Mesodermal cell (in vitro differentiated cells): ENCODE data around the gene TNFSF4.

ENCODE experiments used
- H3K27ac ChIP-seq: 2 replicates; pipeline ENCODE4 v1.7.0; 2013; ENCODE audit warnings: mild to moderate bottlenecking, low read depth, low read length, moderate library complexity; ENCODE audit not compliant: severe bottlenecking
- H3K36me3 ChIP-seq: 2 replicates; pipeline ENCODE4 v1.7.1; 2013; ENCODE audit warnings: mild to moderate bottlenecking, low read length, moderate library complexity; ENCODE audit not compliant: control insufficient read depth, insufficient read depth
- H3K4me1 ChIP-seq: one replicate; pipeline ENCODE4 v1.7.1; 2013; ENCODE audit warnings: mild to moderate bottlenecking, low read length; ENCODE audit not compliant: insufficient read depth, control insufficient read depth, poor library complexity, severe bottlenecking
- H3K4me3 ChIP-seq: 2 replicates; pipeline ENCODE4 v1.7.0; 2013; ENCODE audit warnings: low read length, control low read depth, mild to moderate bottlenecking; ENCODE audit not compliant: insufficient read depth, poor library complexity, severe bottlenecking; ENCODE audit errors: extremely low read depth
- H3K9me3 ChIP-seq: 2 replicates; pipeline ENCODE4 v1.7.1; 2013; ENCODE audit warnings: mild to moderate bottlenecking, low read length, moderate library complexity; ENCODE audit not compliant: control insufficient read depth
- WGBS, 2 experiments: methylation state at CpG; one replicate each; pipeline ENCODE4 v1.1.5; 2013; ENCODE audit warnings: missing lambda C conversion rate in 2 of 2; ENCODE audit not compliant: insufficient coverage in 2 of 2; 5-methylcytosine and 5-hydroxymethylcytosine counted together

TNFSF4 gene

GRCh38 chr1:173137107-173137706 lies 69.9 kb downstream of the TNFSF4 start:
- Histone ChIP-seq H3K9me3 (no peaks in the 10 kb centered on the region), H3K4me1 (peaks cover 5% of the 10 kb centered on the region), H3K36me3 (no peaks in the 10 kb centered on the region), H3K4me3 (no peak overlapping the region), H3K27ac (no peak overlapping the region)
- 90 to 100% methylated on average over 2 of the region's 2 CpGs for WGBS, 2 experiments

DNA sequence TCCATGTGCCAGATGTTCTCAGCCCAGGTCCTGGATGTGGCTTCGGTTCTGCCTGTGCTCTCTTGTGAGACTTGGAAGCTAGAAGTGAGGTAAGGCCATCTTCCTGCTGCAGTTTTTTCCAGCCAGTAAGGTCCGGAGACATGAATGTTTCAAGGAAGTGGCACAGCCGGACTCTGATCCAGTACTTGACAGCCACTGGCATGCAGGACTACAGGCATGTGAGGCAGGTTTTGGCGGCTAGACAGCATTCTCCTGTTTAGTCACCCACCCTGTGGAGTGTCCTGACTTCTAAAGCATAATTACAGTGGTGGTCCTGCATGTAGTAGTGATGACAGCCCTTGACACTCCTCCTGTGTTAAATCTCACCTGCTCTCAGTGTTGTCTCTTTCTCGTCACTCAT lies 72.3 kb downstream of the TNFSF4 start:
- Histone ChIP-seq H3K36me3 (no peaks in the 10 kb centered on the region), H3K4me1 (peaks cover 5% of the 10 kb centered on the region), H3K9me3 (no peaks in the 10 kb centered on the region), H3K27ac (no peak overlapping the region), H3K4me3 (no peak overlapping the region)
- WGBS, 2 experiments: 90 to 94% methylated on average over 3 to 4 of the region's 5 CpGs

DNA sequence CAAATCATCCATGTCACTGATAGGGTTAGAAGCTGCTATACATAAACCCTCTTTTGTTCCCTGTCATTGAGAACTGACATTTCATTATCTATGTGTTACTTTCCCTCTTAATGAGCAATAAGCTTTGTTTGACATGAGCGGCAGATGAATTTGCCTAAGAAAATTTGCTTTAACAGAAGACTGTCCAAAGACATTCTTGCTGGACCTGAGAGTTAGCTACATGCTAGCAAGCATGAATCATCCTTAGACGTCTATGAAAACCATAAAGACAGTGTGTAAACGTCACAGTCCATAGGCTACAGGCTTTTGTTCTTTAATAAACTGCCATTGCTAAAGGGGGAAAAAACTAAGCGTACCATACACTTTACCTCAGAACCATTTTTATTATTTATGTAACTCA lies 73.1 kb downstream of the TNFSF4 start:
- H3K9me3 ChIP-seq: no peaks in the 10 kb centered on the region
- H3K4me3 ChIP-seq: no peak overlapping the region
- H3K4me1 ChIP-seq: peaks cover 5% of the 10 kb centered on the region
- 78 to 89% methylated on average over 2 to 3 of the region's 4 CpGs for WGBS, 2 experiments
- no peak overlapping the region for H3K27ac ChIP-seq
- H3K36me3 ChIP-seq: no peaks in the 10 kb centered on the region
